Heart left ventricle (tissue), 13 donors: ENCODE data around the gene PTX4.

Experiments used
- POLR2A ChIP-seq, 2 donors: fragments of 450-650 bp; IDR thresholded peaks; one replicate each; pipeline ENCODE4 v1.6.1; 2017; ENCODE audit warnings: antibody characterized with exemption in 2 of 2, mild to moderate bottlenecking in 2 of 2, moderate library complexity in 2 of 2
- TF ChIP-seq, protein P1 (sequence below), 12 donors: fragments of 200-600 bp; sonication (generic) in 4 of 12; IDR thresholded peaks; one replicate each; pipeline versions ENCODE4 v1.5.0 to v1.8.0; 2018 to 2022; ENCODE audit warnings: antibody characterized with exemption in 12 of 12, mild to moderate bottlenecking in 5 of 12
- donor health status: ischemic (EF 13 %, LVEDD 7.1; RV severe dilation, severe dysfunction).
- donor health status: DM: no; HTN: yes; CAD: no.
- donor health status: DM: no; HTN: no; CAD: no.
- donor health status: ischemic (EF 25% LVEDD 6.9; RV normal size, moderate dysfunction).
- donor health status: ischemic (EF 25% LVEDD 5.7; RV mildly dilated, moderate dysfunction).
- donor health status: ischemic (EF 35%, LVEDD 5.7; RV mildly dilated, moderate dysfunction).
- donor health status: nonischemic (EF 11% LVEDD 7.7; RV severe dilation, severe dysfunction).
- donor health status: DM: yes; HTN: yes; CAD: no.
- donor health status: PGD.
- donor health status: ischemic (EF 29% LVEDD 5.4; RV normal size, mild dysfunction).
- donor health status: nonischemic (EF 23%, LVEDD 6.1; RV moderate dilation, normal function).

DNA sequence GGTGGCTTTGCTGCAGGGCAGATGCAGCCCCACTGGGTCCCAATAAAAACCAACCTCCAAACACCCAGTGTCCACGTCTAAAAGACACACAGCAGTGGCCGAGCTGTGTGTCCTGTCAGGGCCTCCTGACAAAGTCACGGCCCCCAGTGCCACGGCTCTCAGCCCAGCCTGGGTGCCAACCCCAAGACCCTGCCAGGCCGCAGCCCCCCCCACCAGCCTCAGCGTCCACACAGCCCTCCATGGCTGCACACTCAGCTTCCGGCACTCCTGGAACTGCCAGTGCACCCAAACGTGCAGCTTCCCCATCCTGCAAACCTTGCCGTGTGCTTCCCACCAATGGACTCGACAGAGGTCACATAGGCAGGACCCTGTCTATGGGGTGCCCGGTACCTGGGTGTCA, 40.8 kb downstream of the PTX4 start:
- TF ChIP-seq, protein P1, sequence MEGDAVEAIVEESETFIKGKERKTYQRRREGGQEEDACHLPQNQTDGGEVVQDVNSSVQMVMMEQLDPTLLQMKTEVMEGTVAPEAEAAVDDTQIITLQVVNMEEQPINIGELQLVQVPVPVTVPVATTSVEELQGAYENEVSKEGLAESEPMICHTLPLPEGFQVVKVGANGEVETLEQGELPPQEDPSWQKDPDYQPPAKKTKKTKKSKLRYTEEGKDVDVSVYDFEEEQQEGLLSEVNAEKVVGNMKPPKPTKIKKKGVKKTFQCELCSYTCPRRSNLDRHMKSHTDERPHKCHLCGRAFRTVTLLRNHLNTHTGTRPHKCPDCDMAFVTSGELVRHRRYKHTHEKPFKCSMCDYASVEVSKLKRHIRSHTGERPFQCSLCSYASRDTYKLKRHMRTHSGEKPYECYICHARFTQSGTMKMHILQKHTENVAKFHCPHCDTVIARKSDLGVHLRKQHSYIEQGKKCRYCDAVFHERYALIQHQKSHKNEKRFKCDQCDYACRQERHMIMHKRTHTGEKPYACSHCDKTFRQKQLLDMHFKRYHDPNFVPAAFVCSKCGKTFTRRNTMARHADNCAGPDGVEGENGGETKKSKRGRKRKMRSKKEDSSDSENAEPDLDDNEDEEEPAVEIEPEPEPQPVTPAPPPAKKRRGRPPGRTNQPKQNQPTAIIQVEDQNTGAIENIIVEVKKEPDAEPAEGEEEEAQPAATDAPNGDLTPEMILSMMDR (IDR thresholded peaks at IDR 0.05), result no peak
- TF ChIP-seq POLR2A (IDR thresholded peaks at IDR 0.05), result no peak
